Measurements from ENCODE around the gene EXOC3L2. TPM values are rescaled to one million over a fixed set of nuclear protein-coding genes. Genes with fewer than 3 reads are reported as not detected.

Gene EXOC3L2
- total RNA-seq, 1 donor from 2014 or later = not detected

GRCh38 chr19:45182758-45183157 lies 62.4 kb downstream of the EXOC3L2 start:
- intact Hi-C loops (cut with micrococcal nuclease) = no loop called here

DNA sequence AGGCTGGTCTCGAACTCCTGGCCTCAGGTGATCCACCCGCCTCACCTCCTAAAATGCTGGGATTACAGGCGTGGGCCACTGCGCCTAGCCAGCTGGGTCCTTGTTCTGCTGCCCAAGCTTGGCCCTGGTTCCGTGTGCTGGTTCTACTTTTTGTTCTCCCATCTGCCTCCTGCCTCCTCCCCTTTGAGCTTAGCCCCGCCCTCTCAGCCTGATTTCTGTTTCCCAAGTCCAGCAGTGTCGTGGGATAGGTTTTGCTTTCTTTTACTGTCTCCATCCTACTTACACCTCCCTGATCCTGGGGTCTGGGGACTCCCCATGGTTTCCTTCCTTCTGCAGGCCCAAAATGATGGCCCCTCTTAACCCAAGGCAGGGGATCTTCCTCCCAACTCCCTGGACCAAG lies 64.3 kb downstream of the EXOC3L2 start:
- intact Hi-C loops (cut with micrococcal nuclease) = no loop called here

DNA sequence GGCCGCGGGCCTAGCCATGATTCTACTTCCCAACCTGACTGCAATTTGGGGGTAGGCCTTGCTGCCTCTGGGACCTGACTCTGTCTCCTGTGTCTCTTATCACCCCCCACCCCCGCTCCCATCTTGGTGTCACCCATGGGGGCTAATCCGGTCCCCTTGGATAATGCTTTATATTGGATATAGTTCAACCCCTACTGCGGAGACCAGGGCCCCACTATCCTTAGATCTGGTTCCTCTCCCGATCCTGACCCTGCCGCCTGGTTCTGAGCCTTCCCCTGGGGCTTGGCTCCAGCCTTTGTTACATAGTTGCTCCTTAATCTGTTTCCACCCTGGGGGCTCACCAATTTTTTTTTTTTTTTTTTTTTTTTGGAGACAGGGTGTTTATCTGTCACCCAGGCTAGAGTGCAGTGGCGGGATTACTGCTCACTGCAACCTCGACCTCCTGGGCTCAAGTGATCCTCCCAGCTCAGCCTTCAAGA lies 65.3 kb downstream of the EXOC3L2 start:
- intact Hi-C loops (cut with micrococcal nuclease) = loop anchor here (1.0 to 10.0 kb wide), 2 partner anchors 54 to 465 kb away; no protein-coding TSS in a partner anchor

DNA sequence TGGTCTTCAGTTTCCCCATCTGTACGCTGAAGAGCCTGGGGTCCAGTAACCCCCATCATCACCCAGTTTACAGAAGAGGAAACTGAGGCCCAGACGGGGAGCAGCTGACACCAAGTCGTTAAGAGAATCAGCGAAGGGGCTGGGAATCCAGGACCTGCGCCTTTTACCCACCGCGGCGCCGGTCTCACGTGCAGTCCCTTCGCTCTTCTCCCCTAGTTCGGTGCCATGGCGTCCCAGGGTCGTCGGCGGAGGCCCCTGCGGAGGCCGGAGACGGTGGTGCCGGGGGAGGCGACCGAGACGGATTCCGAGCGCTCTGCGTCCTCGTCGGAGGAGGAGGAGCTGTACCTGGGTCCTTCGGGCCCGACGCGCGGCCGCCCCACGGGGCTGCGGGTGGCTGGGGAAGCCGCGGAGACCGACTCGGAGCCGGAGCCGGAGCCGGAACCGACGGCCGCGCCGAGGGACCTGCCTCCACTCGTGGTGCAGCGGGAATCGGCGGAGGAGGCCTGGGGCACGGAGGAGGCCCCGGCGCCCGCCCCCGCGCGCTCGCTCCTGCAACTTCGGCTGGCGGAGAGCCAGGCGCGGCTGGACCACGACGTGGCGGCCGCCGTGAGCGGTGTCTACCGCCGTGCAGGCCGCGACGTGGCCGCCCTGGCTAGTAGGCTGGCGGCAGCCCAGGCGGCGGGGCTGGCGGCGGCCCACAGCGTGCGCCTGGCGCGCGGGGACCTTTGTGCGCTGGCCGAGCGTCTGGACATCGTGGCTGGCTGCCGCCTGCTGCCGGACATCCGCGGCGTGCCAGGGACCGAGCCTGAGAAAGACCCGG lies 65.9 kb downstream of the EXOC3L2 start:
- intact Hi-C loops (cut with micrococcal nuclease) = loop anchor here (1.0 to 10.0 kb wide), 2 partner anchors 53 to 466 kb away; no protein-coding TSS in a partner anchor

GRCh38 chr19:45178262-45179071 lies 66.7 kb downstream of the EXOC3L2 start, which contains the start of gene BLOC1S3:
TSS of gene BLOC1S3 (plus strand) at chr19:45178784. CDS start at chr19:45179297, 513 bp downstream.
- intact Hi-C loops (cut with micrococcal nuclease) = loop anchor here (1.0 to 10.0 kb wide), 16 partner anchors 9 to 817 kb away; partner anchors contain the start of genes CCDC61, CLASRP, CLPTM1 and MARK4

DNA sequence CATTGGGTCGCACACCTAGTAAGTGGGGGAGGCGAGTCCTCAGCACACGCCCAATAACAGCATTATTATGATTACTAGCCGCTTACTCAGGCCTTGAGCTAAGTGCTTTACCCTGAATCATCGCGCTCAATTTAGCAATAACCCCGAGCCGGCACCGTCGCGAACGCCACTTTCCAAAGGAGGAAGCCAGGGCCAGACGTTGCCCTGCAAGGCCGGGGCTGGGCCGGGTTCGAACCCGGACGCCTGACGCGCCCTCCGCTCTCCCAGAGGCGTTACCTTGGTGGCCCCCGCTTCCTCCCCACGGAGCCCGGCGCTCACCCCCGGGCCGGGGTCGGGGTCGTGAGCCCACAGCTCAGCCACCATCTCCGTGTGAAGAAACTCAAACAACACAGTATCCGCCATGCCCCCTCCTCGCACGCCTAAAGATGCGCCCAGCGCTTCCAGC lies 67.4 kb downstream of the EXOC3L2 start, which contains the start of gene TRAPPC6A:
Gene TRAPPC6A, minus strand, starts transcription at position 421 of the 445 bp plus-strand sequence. Its CDS starts 19 bp downstream, at position 402.
- intact Hi-C loops (cut with micrococcal nuclease) = loop anchor here (1.0 to 10.0 kb wide), 15 partner anchors 9 to 817 kb away; partner anchors contain the start of genes CCDC61, CLASRP, CLPTM1 and MARK4

GRCh38 chr19:45175515-45176345 lies 69.5 kb downstream of the EXOC3L2 start:
- intact Hi-C loops (cut with micrococcal nuclease) = loop anchor here (10.0 kb wide), 1 partner anchor 469 kb away; no protein-coding TSS in a partner anchor

GRCh38 chr19:45173816-45174215 lies 71.4 kb downstream of the EXOC3L2 start:
- intact Hi-C loops (cut with micrococcal nuclease) = loop anchor here (10.0 kb wide), 1 partner anchor 471 kb away; no protein-coding TSS in a partner anchor

DNA sequence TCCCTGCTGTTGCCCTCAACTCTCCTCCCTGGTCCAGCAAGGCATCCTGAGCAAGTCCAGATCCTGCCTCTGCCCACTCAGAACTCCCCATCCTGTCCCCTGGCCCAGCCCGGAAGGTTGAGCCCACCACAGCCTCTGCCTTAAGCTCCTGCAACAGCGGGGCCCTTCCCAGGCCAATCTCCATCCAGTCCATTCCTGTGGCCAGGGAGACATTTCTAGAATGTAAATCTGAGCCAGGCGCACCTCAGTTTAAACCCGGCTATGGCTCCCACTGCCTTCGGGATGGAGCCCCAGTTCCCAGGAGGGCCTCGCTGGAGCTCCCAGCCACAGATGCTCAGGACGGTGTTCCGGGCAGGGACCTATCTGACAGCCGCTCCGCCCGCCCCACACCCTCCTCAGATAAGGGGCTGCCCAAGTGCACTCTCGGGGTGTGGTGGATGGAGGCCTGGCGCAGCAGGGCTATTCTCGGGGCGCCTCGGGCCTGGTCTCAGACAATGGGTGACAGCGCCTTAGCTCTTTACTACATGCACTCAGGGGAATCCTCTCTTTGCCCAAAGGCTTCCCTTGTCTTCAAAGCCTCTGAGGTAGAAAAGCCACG lies 72.5 kb downstream of the EXOC3L2 start:
- intact Hi-C loops (cut with micrococcal nuclease) = loop anchor here (10.0 kb wide), 1 partner anchor 472 kb away; no protein-coding TSS in a partner anchor

- intact Hi-C loops (cut with micrococcal nuclease) = loop anchor here (10.0 kb wide), 1 partner anchor 473 kb away; no protein-coding TSS in a partner anchor
Observed at GRCh38 chr19:45172173-45172572, 73.0 kb downstream of the EXOC3L2 start.

DNA sequence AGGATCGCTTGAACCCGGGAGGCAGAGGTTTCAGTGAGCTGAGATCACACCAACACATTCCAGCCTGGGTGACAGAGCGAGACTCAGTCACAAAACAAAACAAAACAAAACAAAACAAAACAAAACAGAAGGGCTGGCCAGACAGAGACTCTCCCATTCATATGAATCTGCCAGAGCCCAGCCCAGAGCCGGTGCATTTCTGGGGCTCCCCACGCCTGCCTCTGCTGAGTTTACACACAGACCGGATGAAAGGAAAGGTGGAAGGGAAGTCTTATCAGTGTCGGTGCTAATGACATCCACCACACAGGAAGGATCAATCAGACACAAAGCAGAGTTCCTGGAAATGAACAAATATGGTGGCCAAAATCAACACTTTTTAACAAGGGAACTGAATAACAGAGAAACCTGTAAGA lies 74.0 kb downstream of the EXOC3L2 start:
- intact Hi-C loops (cut with micrococcal nuclease) = loop anchor here (10.0 kb wide), 1 partner anchor 474 kb away; no protein-coding TSS in a partner anchor

DNA sequence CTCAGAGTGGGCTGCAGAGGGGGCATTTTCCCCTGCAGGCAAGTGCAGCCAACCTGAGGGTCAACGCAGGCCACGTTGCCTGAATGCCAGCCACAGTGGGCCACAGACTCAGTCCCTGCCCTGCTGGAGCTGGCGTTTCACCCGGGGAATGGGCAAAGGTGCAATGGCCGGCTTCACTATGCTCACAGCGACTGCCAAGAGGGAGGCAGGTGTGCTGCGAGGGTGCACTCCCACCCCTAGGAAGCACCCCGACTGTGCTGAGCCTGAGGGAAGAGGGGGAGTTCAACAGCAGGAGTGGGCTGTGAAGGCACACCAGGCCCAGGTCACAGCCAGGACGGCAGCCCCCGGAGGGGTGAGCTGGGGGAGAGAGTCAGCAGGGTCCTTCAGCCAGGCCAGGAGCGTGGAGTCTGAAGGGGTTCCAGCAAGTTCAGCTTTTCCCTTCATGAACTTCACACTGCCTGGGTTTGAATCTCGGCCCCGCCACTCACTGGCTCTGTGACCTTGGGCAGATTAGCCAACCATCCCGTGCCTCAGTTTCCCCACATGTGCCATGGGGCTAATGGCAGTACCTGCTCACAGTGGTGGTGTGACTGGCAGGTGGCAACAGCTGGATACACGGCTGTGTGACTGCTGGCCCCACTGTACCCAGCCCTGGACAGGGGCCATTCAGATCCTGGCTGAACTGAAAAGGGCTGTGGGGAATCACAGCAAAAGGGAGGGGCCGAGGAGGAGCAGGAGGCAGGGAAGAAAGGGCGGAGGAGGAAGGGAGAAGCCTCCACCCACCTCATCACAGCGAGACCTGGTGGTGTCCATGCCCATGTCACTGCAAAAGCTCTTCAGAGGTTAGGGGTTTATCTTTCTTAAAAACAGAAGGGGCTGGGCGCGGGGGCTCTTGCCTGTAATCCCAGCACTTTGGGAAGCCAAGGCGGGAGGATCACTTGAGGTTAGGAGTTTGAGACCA lies 74.8 kb downstream of the EXOC3L2 start:
- intact Hi-C loops (cut with micrococcal nuclease) = loop anchor here (10.0 kb wide), 1 partner anchor 474 kb away; no protein-coding TSS in a partner anchor

- intact Hi-C loops (cut with micrococcal nuclease) = loop anchor here (10.0 kb wide), 1 partner anchor 475 kb away; no protein-coding TSS in a partner anchor
Observed at GRCh38 chr19:45169602-45170001, 75.6 kb downstream of the EXOC3L2 start.

DNA sequence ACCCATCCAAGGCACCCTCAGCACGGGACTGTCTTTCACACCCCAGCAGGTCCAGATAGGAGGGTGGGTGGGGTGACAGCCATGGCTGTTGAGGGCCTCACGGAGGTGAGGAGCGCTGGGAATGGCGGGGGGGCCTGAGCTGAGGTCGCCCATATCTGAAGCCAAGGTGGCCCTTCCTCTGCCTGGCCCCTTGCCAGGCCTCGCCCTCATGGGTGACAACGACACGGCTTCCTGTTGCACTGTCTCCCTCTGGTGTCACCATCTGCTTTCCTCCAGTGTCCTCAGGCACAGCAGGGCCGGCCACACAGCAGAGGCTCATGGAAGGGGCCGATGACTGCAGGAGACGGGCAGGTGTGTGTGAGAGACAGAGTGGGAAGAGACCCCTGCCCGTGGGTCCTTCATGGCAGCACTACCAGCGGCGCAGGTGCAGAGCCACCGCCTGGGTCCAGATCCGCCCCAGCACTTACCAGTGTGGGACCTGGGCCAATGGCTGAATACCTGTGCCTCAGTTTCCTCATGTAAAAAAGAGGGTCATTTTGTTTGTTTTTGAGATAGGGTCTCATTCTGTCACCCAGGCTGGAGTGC lies 76.3 kb downstream of the EXOC3L2 start:
- intact Hi-C loops (cut with micrococcal nuclease) = no loop called here

DNA sequence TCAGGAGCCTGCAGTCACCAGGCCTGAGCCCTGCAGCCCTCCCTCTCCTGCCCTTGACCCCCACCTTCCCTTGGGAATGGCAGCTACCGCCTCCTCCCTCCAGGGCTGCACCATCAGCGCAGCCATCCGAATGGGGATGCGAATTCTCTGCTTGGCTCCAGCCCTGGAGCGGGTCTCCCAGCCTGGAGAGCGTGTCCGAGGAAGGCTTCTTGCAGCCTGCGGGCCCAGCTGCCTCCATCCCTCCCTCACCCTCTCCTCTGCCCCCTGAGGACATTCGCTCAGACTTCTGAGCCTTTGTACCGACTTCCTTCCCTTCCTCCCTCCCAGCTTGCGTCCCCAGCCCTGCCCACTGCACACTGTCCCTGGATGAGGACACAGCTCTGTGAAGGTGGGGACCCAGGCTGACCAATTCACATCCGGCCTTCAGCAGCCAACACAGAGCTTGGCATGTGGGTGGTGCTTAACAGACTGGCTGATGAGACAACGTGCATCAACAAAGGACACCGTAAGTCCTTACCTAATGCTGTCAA lies 78.4 kb downstream of the EXOC3L2 start:
- intact Hi-C loops (cut with micrococcal nuclease) = no loop called here

DNA sequence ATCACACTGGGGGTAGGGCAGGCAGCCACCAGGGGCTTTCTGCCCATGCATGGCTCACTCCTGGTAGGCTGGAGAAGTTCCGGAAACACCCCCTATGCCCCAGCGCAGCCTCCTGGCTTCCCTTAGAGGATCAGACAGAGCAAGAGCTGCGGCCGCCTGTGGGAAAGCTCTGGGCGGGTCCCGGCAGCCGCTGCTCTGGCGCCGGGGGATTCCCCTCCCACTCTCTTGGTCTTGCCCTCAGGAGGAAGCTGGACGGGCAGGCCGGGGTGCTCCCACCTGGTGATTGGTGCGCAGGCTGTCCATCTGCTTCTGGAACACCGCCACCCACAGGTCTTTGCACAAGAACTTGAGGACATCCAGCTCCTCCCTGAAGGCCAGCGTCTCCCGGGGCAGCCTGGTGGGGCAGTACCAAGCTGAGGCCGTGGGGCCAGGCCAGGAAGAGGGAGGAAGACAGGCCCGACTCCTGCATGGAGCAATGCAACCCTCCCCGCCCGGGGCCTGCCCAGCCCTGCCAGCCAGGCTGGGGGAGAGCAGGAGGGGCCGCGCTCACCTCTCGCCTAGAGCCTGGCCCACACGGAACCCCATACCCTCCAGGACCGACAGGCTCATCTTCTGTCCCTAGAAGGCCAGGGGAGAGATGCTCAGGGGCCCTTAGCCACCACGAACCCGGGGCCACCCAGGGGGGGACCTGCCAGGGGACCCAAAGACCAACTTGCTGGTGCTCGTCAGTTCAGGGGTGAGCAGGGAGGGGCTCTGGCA lies 80.5 kb downstream of the EXOC3L2 start:
- intact Hi-C loops (cut with micrococcal nuclease) = no loop called here

Measured in T-helper 1 cell treated with Interleukin-12 subunit alpha and Interleukin-12 subunit beta and Interleukin-4 antibody, amounts not matched to agents 30 ng/mL and 1 ng/mL, for 36 hours (primary cell).